HG02852 (cell line): ENCODE measurements around the gene ZBTB40.

Experiments used
- ATAC-seq: cut with Tn5 transposase; IDR thresholded peaks from one replicate; pipeline ENCODE4 v1.9.1; 2021; ENCODE audit warnings: mild to moderate bottlenecking, moderate library complexity; ENCODE audit not compliant: unreplicated experiment

The ZBTB40 gene

GRCh38 chr1:22470227-22470626 lies 18.6 kb downstream of the ZBTB40 start:
- no peak for ATAC-seq

GRCh38 chr1:22471078-22471477 lies 19.4 kb downstream of the ZBTB40 start:
- no peak for ATAC-seq

- no peak for ATAC-seq
Observed at GRCh38 chr1:22471610-22472009, 20.0 kb downstream of the ZBTB40 start.

- ATAC-seq, result no peak
Observed at GRCh38 chr1:22472596-22472995, 20.9 kb downstream of the ZBTB40 start.

GRCh38 chr1:22473952-22474351 lies 22.3 kb downstream of the ZBTB40 start:
- ATAC-seq, result no peak

GRCh38 chr1:22476566-22476965 lies 24.9 kb downstream of the ZBTB40 start:
- ATAC-seq, result no peak

GRCh38 chr1:22483121-22483520 lies 31.5 kb downstream of the ZBTB40 start:
- ATAC-seq, result no peak

GRCh38 chr1:22484706-22485345 lies 33.2 kb downstream of the ZBTB40 start:
- no peak for ATAC-seq

GRCh38 chr1:22485431-22485830 lies 33.8 kb downstream of the ZBTB40 start:
- ATAC-seq, result no peak

GRCh38 chr1:22487781-22488180 lies 36.1 kb downstream of the ZBTB40 start:
- ATAC-seq, result no peak

- no peak for ATAC-seq
Observed at GRCh38 chr1:22488319-22488718, 36.7 kb downstream of the ZBTB40 start.

- ATAC-seq, result no peak
Observed at GRCh38 chr1:22489278-22489677, 37.6 kb downstream of the ZBTB40 start.

- no peak for ATAC-seq
Observed at GRCh38 chr1:22489823-22490222, 38.2 kb downstream of the ZBTB40 start.

- no peak for ATAC-seq
Observed at GRCh38 chr1:22490309-22490708, 38.7 kb downstream of the ZBTB40 start.

GRCh38 chr1:22491995-22492715 lies 40.5 kb downstream of the ZBTB40 start:
- ATAC-seq, result no peak

GRCh38 chr1:22494144-22494543 lies 42.5 kb downstream of the ZBTB40 start:
- ATAC-seq, result no peak

GRCh38 chr1:22494943-22495579 lies 43.4 kb downstream of the ZBTB40 start:
- no peak for ATAC-seq

GRCh38 chr1:22496536-22497160 lies 45.0 kb downstream of the ZBTB40 start:
- no peak for ATAC-seq

- no peak for ATAC-seq
Observed at GRCh38 chr1:22498463-22498862, 46.8 kb downstream of the ZBTB40 start.

GRCh38 chr1:22500058-22500457 lies 48.4 kb downstream of the ZBTB40 start:
- no peak for ATAC-seq

GRCh38 chr1:22500471-22500870 lies 48.8 kb downstream of the ZBTB40 start:
- ATAC-seq, result no peak

GRCh38 chr1:22502202-22502601 lies 50.6 kb downstream of the ZBTB40 start:
- ATAC-seq, result no peak
